HepG2 (cell line): ENCODE results near the gene CD3D. TPM values are rescaled to one million over a fixed set of nuclear protein-coding genes. Genes with fewer than 3 reads are reported as not detected.

ENCODE experiments used
- ATAC-seq: fragments of 200-7000 bp; cut with Tn5 transposase; 3 replicates; pipeline ENCODE4 v1.9.1; 2020; ENCODE audit warnings: mild to moderate bottlenecking, moderate library complexity
- BruUV-seq: library from RNA; stranded (reverse); fragments of 400-500 nt; replicated peaks from 2 replicates; lab custom pipeline; 2021; lab: Mats Ljungman, UMichigan
- CTCF ChIA-PET: fragments of 300-600 bp; formaldehyde crosslinking; extraction: SDS; loops from one replicate; lab custom pipeline; 2021; ENCODE audit warnings: low total read pairs, inconsistent platforms, low intra/inter-chr PET ratio; lab: Yijun Ruan, JAX
- POLR2A ChIA-PET: fragments of 350-600 bp; sonication (Branson Sonifier 250); formaldehyde crosslinking; loops from one replicate; lab custom pipeline; 2020; ENCODE audit warnings: antibody characterized with exemption, inconsistent platforms; lab: Yijun Ruan, JAX
- DNase-seq: peaks from one replicate; pipeline ENCODE4 v3.0.0-alpha.2; 2015; ENCODE audit warnings: low spot score
- FAIRE-seq: peaks from 3 replicates; lab custom pipeline; 2011; peaks lifted over from hg19 to GRCh38; lab: Jason Lieb, UNC
- H2AFZ ChIP-seq: one replicate; pipeline ENCODE4 v1.6.1; 2011; ENCODE audit warnings: low read length, inconsistent platforms
- H3K27ac ChIP-seq: fragments of 300-600 bp; 3 replicates; pipeline ENCODE4 v1.8.0; 2011; ENCODE audit warnings: mixed run types, mild to moderate bottlenecking, mixed read lengths, low read length, inconsistent platforms; ENCODE audit not compliant: insufficient read depth; ENCODE audit errors: extremely low read length
- H3K27me3 ChIP-seq, 2 experiments: fragments of 200-600 bp in 1 of 2; 2 replicates in 1 of 2; 3 replicates in 1 of 2; pipeline versions ENCODE4 v1.6.0 to v1.8.0; 2011; ENCODE audit warnings: low read length in 2 of 2, mild to moderate bottlenecking in 2 of 2, moderate library complexity in 2 of 2, inconsistent platforms in 1 of 2; ENCODE audit not compliant: insufficient read depth in 2 of 2, control insufficient read depth in 1 of 2
- H3K36me3 ChIP-seq, 2 experiments: fragments of 200-600 bp in 1 of 2; replicated peaks in 1 of 2; 2 replicates in 1 of 2; 3 replicates in 1 of 2; pipeline versions ENCODE4 v1.5.1 to v1.8.0; 2011; ENCODE audit warnings: low read length in 2 of 2, inconsistent platforms in 1 of 2; ENCODE audit not compliant: insufficient read depth in 2 of 2, control insufficient read depth in 1 of 2
- H3K4me1 ChIP-seq: 2 replicates; pipeline ENCODE4 v1.5.1; 2012; ENCODE audit warnings: low read length, inconsistent platforms; ENCODE audit not compliant: insufficient read depth
- H3K4me2 ChIP-seq: 2 replicates; pipeline ENCODE4 v1.6.0; 2011; ENCODE audit warnings: low read depth, low read length, inconsistent platforms
- H3K4me3 ChIP-seq, 3 experiments: fragments of 200-600 bp in 1 of 3; sonication (generic), shearing (Covaris generic) in 1 of 3; replicated peaks in 1 of 3; 2 replicates each; pipeline ENCODE4 v1.5.1; 2011 to 2016; ENCODE audit warnings: low read length in 3 of 3, inconsistent platforms in 2 of 3, low read depth in 2 of 3, mild to moderate bottlenecking in 2 of 3, control low read depth in 1 of 3, mixed read lengths in 1 of 3; ENCODE audit not compliant: insufficient read depth in 1 of 3
- H3K79me2 ChIP-seq: one replicate; pipeline ENCODE4 v1.6.1; 2011; ENCODE audit warnings: low read length, inconsistent platforms; ENCODE audit not compliant: insufficient read depth
- H3K9ac ChIP-seq: 2 replicates; pipeline ENCODE4 v1.6.0; 2011; ENCODE audit warnings: mild to moderate bottlenecking, low read depth, low read length, inconsistent platforms; ENCODE audit not compliant: insufficient read depth
- H3K9me3 ChIP-seq: 2 replicates; pipeline ENCODE4 v1.5.1; 2012; ENCODE audit warnings: mild to moderate bottlenecking, low read length
- H4K20me1 ChIP-seq: 2 replicates; pipeline ENCODE4 v1.6.0; 2011; ENCODE audit warnings: inconsistent platforms, mild to moderate bottlenecking, low read length, moderate library complexity; ENCODE audit not compliant: insufficient read depth
- BRCA1 ChIP-seq: sonication (generic); formaldehyde crosslinking; IDR thresholded peaks from 2 replicates; pipeline ENCODE4 v1.4.0; 2020; ENCODE audit warnings: missing genetic modification reagents
- MBNL3 ChIP-seq: fragments of 250-450 bp; sonication (Bioruptor Pico); conservative IDR thresholded peaks from 2 replicates; pipeline ENCODE4 v1.8.0; 2022; ENCODE audit warnings: mild to moderate bottlenecking, inconsistent platforms
- MED13 ChIP-seq: sonication (generic); formaldehyde crosslinking; IDR thresholded peaks from 2 replicates; pipeline ENCODE4 v1.5.0; 2020; ENCODE audit warnings: missing genetic modification reagents
- MTF2 ChIP-seq: sonication (generic); formaldehyde crosslinking; IDR thresholded peaks from 2 replicates; pipeline ENCODE4 v1.5.0; 2020; ENCODE audit warnings: missing genetic modification reagents, borderline replicate concordance
- PCBP1 ChIP-seq: fragments of 200-400 bp; formaldehyde crosslinking; IDR thresholded peaks from 2 replicates; pipeline ENCODE4 v1.6.1; 2017; ENCODE audit warnings: mild to moderate bottlenecking, low read depth, low read length, borderline replicate concordance
- SKI ChIP-seq: fragments of 450-650 bp; IDR thresholded peaks from one replicate; pipeline ENCODE4 v1.6.1; 2018; ENCODE audit warnings: mild to moderate bottlenecking; ENCODE audit not compliant: partially characterized antibody
- SOX5 ChIP-seq: IDR thresholded peaks from 2 replicates; pipeline ENCODE4 v1.6.1; 2016; ENCODE audit warnings: borderline replicate concordance
- TSC22D2 ChIP-seq: sonication (generic); formaldehyde crosslinking; IDR thresholded peaks from 2 replicates; pipeline ENCODE4 v1.5.1; 2020; ENCODE audit warnings: missing genetic modification reagents, mild to moderate bottlenecking, borderline replicate concordance
- ZMYM3 ChIP-seq: sonication (generic); formaldehyde crosslinking; IDR thresholded peaks from 2 replicates; pipeline ENCODE4 v1.5.1; 2020; ENCODE audit warnings: mild to moderate bottlenecking, missing genetic modification reagents
- ZNF431 ChIP-seq: sonication (generic); formaldehyde crosslinking; IDR thresholded peaks from 2 replicates; pipeline ENCODE4 v1.9.0; 2022; ENCODE audit warnings: missing genetic modification reagents, low read depth, mild to moderate bottlenecking, borderline replicate concordance
- ZNF549 ChIP-seq: sonication (generic); formaldehyde crosslinking; IDR thresholded peaks from 2 replicates; pipeline ENCODE4 v1.5.0; 2020; ENCODE audit warnings: missing genetic modification reagents
- ZNF589 ChIP-seq: sonication (generic); formaldehyde crosslinking; conservative IDR thresholded peaks from 2 replicates; pipeline ENCODE4 v1.8.0; 2022; ENCODE audit warnings: mild to moderate bottlenecking, moderate library complexity, missing genetic modification reagents
- WGBS: methylation state at CpG from one replicate; pipeline ENCODE4 v1.1.6; 2017; ENCODE audit warnings: low lambda C conversion rate; 5-methylcytosine and 5-hydroxymethylcytosine counted together
- in situ Hi-C: cut with HindIII; loops from 2 replicates; pipeline ENCODE4 v1.10.0; 2017; ENCODE audit warnings: low pct_unique_long_range_greater_than_20kb; ENCODE audit not compliant: extremely low pct_ligation_motif_present
- intact Hi-C: fragments of 100-400 bp; cut with micrococcal nuclease; formaldehyde crosslinking; loops from one replicate; pipeline ENCODE4 v1.10.0; 2022; ENCODE audit not compliant: unreplicated experiment
- polyA plus RNA-seq, 8 experiments: library from polyadenylated mRNA; depleted of rRNA in 3 of 8; stranded (reverse) in 7 of 8; unstranded in 1 of 8; fragments of >200 nt; fragmentation: Illumina TruSeq in 4 of 8; extraction: Trizol in 4 of 8; gene quantifications; 2 replicates each; pipeline versions ENCODE4 v1.2.1 to v1.2.3, GENCODE V29; 2011 to 2016; ENCODE audit warnings: low read depth in 4 of 8, missing spikeins in 1 of 8, mixed read lengths in 1 of 8; ENCODE audit not compliant: insufficient read depth in 1 of 8
- total RNA-seq, 5 experiments: library from RNA; depleted of rRNA; stranded (reverse); fragments of >200 nt; fragmentation: Illumina TruSeq; extraction: Trizol; gene quantifications; 2 replicates each; pipeline ENCODE4 v1.2.3, GENCODE V29; 2016; ENCODE audit warnings: low read depth in 1 of 5
- TF ChIP-seq, protein P1 (sequence below): sonication (generic); formaldehyde crosslinking; IDR thresholded peaks from 2 replicates; pipeline ENCODE4 v1.4.0; 2020; ENCODE audit warnings: missing genetic modification reagents
- TF ChIP-seq, protein P2 (sequence below): sonication (generic); formaldehyde crosslinking; IDR thresholded peaks from 2 replicates; pipeline ENCODE4 v1.4.0; 2020; ENCODE audit warnings: missing genetic modification reagents
- TF ChIP-seq, protein P3 (sequence below): sonication (generic); formaldehyde crosslinking; IDR thresholded peaks from 2 replicates; pipeline ENCODE4 v1.5.1; 2020; ENCODE audit warnings: mild to moderate bottlenecking, missing genetic modification reagents, borderline replicate concordance

Gene CD3D
- total and polyA plus RNA-seq, 2 of the 13 experiments (the other 11 are each of a cell fraction or from before 2014, with no cell fraction given) = 0.66 to 6.6 TPM

DNA sequence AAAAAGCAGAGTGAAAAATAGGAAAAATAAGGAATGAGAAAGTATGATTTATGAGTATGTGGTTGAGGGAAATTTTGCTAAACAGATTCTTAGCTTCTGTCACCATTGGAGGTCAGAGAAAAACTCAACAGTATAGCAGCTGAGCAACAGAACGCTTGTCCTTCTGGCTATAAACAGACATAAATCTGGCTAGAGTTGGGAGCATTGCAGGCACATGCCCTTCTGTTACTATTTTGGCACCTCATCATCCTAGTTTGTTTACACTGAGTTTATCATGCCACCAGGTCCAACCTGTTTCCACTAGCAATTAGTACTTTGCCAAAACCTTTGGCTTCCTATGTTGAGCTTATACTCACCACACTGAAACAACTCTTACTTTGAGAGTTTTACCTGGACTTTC, 23.8 kb upstream of the CD3D start (continued):
- TF ChIP-seq, protein P1, sequence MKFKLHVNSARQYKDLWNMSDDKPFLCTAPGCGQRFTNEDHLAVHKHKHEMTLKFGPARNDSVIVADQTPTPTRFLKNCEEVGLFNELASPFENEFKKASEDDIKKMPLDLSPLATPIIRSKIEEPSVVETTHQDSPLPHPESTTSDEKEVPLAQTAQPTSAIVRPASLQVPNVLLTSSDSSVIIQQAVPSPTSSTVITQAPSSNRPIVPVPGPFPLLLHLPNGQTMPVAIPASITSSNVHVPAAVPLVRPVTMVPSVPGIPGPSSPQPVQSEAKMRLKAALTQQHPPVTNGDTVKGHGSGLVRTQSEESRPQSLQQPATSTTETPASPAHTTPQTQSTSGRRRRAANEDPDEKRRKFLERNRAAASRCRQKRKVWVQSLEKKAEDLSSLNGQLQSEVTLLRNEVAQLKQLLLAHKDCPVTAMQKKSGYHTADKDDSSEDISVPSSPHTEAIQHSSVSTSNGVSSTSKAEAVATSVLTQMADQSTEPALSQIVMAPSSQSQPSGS (CRISPR knock-in tag) = no peak
- TF ChIP-seq PCBP1 (no peak), ZNF549 (CRISPR knock-in tag) (no peak), ZNF589 (CRISPR knock-in tag) (no peak), ZNF431 (CRISPR knock-in tag) (no peak)
- TF ChIP-seq, protein P2, sequence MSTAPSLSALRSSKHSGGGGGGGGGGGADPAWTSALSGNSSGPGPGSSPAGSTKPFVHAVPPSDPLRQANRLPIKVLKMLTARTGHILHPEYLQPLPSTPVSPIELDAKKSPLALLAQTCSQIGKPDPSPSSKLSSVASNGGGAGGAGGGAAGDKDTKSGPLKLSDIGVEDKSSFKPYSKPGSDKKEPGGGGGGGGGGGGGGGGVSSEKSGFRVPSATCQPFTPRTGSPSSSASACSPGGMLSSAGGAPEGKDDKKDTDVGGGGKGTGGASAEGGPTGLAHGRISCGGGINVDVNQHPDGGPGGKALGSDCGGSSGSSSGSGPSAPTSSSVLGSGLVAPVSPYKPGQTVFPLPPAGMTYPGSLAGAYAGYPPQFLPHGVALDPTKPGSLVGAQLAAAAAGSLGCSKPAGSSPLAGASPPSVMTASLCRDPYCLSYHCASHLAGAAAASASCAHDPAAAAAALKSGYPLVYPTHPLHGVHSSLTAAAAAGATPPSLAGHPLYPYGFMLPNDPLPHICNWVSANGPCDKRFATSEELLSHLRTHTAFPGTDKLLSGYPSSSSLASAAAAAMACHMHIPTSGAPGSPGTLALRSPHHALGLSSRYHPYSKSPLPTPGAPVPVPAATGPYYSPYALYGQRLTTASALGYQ = no peak

DNA sequence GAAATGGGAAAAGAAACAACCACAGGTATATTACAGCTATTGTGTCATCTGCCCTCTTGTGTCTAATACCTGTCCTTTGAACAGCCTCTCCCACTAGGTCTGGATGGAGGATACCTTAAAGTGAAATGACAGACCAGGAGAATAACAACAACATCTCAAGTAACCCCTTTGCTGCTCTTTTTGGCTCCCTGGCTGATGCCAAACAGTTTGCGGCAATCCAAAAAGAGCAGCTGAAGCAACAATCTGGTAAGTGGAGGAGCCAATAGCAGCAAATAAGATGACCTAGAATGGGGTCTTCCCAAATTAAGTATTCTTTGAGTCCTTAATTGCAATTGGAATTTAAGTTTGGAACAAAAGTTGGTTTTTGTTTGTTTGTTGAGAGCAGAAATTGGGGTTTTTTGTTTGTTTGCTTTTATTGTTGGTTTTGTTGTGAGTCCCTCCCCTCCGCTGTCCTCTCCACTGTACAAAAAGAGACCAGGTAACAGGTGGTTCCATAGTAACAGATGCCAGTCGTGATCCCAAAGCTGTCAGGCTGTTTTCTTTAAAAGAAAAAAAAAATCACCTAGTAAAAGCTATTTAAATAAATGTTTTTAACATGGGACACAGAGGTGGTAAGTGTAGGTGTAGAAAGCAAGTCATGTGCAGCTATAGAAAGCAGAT, 22.6 kb upstream of the CD3D start:
- ATAC-seq (no peak), FAIRE-seq (no peak), DNase-seq (no peak)
- no TSS peak for BruUV-seq
- H3K4me3 ChIP-seq = no peak overlapping the region
- intact Hi-C loops (no loop called here), in situ Hi-C loops (no loop called here)
- H3K9me3 ChIP-seq = no peaks in the 10 kb centered on the region
- H3K9ac ChIP-seq = no peak overlapping the region
- peaks cover 12 to 42% of the 10 kb centered on the region in 2 experiments for H3K36me3 ChIP-seq
- peaks cover 24% of the 10 kb centered on the region for H3K4me1 ChIP-seq
- no peak overlapping the region for H3K27ac ChIP-seq
- H3K27me3 ChIP-seq = no peaks in the 10 kb centered on the region; a peak in 1 of 5 replicates
- no peak overlapping the region for H2AFZ ChIP-seq
- no peaks in the 10 kb centered on the region for H4K20me1 ChIP-seq
- H3K4me2 ChIP-seq = no peak overlapping the region
- peaks cover 35% of the 10 kb centered on the region for H3K79me2 ChIP-seq
- POLR2A ChIA-PET = interaction anchor here (1.1 kb wide), 1 partner anchor 10 kb away, joined by 3 read pairs; no protein-coding TSS in a partner anchor
- CTCF ChIA-PET = no interaction called here
- 96% methylated on average over 3 of the region's 3 CpGs for WGBS
- no peak for TF ChIP-seq MED13
- TF ChIP-seq TSC22D2 (CRISPR knock-in tag) = no peak
- no peak for TF ChIP-seq MBNL3 (CRISPR knock-in tag)
- no peak for TF ChIP-seq MTF2
- TF ChIP-seq BRCA1 (CRISPR knock-in tag) = no peak
- no peak for TF ChIP-seq ZMYM3 (CRISPR knock-in tag)
- TF ChIP-seq SOX5 (CRISPR knock-in tag) = no peak
- TF ChIP-seq, protein P3, sequence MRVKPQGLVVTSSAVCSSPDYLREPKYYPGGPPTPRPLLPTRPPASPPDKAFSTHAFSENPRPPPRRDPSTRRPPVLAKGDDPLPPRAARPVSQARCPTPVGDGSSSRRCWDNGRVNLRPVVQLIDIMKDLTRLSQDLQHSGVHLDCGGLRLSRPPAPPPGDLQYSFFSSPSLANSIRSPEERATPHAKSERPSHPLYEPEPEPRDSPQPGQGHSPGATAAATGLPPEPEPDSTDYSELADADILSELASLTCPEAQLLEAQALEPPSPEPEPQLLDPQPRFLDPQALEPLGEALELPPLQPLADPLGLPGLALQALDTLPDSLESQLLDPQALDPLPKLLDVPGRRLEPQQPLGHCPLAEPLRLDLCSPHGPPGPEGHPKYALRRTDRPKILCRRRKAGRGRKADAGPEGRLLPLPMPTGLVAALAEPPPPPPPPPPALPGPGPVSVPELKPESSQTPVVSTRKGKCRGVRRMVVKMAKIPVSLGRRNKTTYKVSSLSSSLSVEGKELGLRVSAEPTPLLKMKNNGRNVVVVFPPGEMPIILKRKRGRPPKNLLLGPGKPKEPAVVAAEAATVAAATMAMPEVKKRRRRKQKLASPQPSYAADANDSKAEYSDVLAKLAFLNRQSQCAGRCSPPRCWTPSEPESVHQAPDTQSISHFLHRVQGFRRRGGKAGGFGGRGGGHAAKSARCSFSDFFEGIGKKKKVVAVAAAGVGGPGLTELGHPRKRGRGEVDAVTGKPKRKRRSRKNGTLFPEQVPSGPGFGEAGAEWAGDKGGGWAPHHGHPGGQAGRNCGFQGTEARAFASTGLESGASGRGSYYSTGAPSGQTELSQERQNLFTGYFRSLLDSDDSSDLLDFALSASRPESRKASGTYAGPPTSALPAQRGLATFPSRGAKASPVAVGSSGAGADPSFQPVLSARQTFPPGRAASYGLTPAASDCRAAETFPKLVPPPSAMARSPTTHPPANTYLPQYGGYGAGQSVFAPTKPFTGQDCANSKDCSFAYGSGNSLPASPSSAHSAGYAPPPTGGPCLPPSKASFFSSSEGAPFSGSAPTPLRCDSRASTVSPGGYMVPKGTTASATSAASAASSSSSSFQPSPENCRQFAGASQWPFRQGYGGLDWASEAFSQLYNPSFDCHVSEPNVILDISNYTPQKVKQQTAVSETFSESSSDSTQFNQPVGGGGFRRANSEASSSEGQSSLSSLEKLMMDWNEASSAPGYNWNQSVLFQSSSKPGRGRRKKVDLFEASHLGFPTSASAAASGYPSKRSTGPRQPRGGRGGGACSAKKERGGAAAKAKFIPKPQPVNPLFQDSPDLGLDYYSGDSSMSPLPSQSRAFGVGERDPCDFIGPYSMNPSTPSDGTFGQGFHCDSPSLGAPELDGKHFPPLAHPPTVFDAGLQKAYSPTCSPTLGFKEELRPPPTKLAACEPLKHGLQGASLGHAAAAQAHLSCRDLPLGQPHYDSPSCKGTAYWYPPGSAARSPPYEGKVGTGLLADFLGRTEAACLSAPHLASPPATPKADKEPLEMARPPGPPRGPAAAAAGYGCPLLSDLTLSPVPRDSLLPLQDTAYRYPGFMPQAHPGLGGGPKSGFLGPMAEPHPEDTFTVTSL (CRISPR knock-in tag) = no peak
- no peak for TF ChIP-seq SKI
